Panc1 (cell line): Measurements from ENCODE around the gene IRF2. TPM values are rescaled to one million over a fixed set of nuclear protein-coding genes. Genes with fewer than 3 reads are reported as not detected.

ENCODE experiments used
- ATAC-seq: fragments of 200-7000 bp; cut with Tn5 transposase; 2 replicates; pipeline ENCODE4 v1.9.1; 2020; ENCODE audit warnings: mild to moderate bottlenecking, moderate library complexity
- BruUV-seq: library from RNA; stranded (reverse); fragments of 400-500 nt; replicated peaks from 2 replicates; lab custom pipeline; 2021; lab: Mats Ljungman, UMichigan
- CTCF ChIA-PET: fragments of 300-600 bp; sonication (Branson Sonifier 250); formaldehyde crosslinking; loops from one replicate; lab custom pipeline; 2022; ENCODE audit warnings: antibody characterized with exemption; lab: Charles Lee
- POLR2A ChIA-PET: fragments of 300-600 bp; sonication (Branson Sonifier 250); formaldehyde crosslinking; loops from one replicate; lab custom pipeline; 2022; ENCODE audit warnings: antibody characterized with exemption; lab: Charles Lee
- DNase-seq: peaks from one replicate; pipeline ENCODE4 v3.0.0-alpha.2; 2010; ENCODE audit warnings: low read depth, low spot score
- H3K27ac ChIP-seq: 2 replicates; pipeline ENCODE4 v1.5.1; 2011; ENCODE audit warnings: mild to moderate bottlenecking, low read length, inconsistent platforms
- H3K27me3 ChIP-seq: fragments of 200-500 bp; sonication (Bioruptor generic); 2 replicates; pipeline ENCODE4 v1.6.0; 2014; ENCODE audit warnings: low read length, inconsistent platforms; ENCODE audit not compliant: control insufficient read depth, insufficient read depth
- H3K36me3 ChIP-seq: fragments of 200-500 bp; sonication (Bioruptor generic); 2 replicates; pipeline ENCODE4 v1.5.1; 2014; ENCODE audit warnings: inconsistent platforms, mild to moderate bottlenecking, low read length, moderate library complexity; ENCODE audit not compliant: control insufficient read depth, insufficient read depth
- H3K4me1 ChIP-seq: 2 replicates; pipeline ENCODE4 v1.5.1; 2011; ENCODE audit warnings: inconsistent platforms, mild to moderate bottlenecking, low read length, moderate library complexity; ENCODE audit not compliant: control insufficient read depth, insufficient read depth
- H3K4me3 ChIP-seq, 2 experiments: 2 replicates each; pipeline ENCODE4 v1.5.1; 2011 to 2012; ENCODE audit warnings: low read depth in 2 of 2, low read length in 2 of 2, mild to moderate bottlenecking in 2 of 2, inconsistent platforms in 1 of 2, moderate library complexity in 1 of 2
- H3K9me3 ChIP-seq: fragments of 200-500 bp; sonication (Bioruptor generic); 2 replicates; pipeline ENCODE4 v1.5.1; 2014; ENCODE audit warnings: low read depth, mild to moderate bottlenecking, inconsistent platforms, low read length, moderate library complexity; ENCODE audit not compliant: control insufficient read depth, insufficient read depth
- POLR2AphosphoS5 ChIP-seq: IDR thresholded peaks from 2 replicates; pipeline ENCODE4 v1.6.1; 2012; ENCODE audit warnings: mild to moderate bottlenecking, low read depth, low read length, moderate library complexity
- SIN3A ChIP-seq: IDR thresholded peaks from 2 replicates; pipeline ENCODE4 v1.6.1; 2012; ENCODE audit warnings: low read depth, mild to moderate bottlenecking, low read length, moderate library complexity, borderline replicate concordance; ENCODE audit not compliant: insufficient read depth
- TCF7L2 ChIP-seq: IDR thresholded peaks from 2 replicates; pipeline ENCODE4 v1.6.1; 2011; ENCODE audit warnings: mild to moderate bottlenecking, low read depth, low read length, inconsistent platforms
- in situ Hi-C: cut with HindIII; loops from 2 replicates; pipeline ENCODE4 v1.10.0; 2016; ENCODE audit warnings: low sequenced_read_pairs, low pct_unique_long_range_greater_than_20kb
- intact Hi-C: fragments of 100-400 bp; cut with micrococcal nuclease; formaldehyde crosslinking; loops from one replicate; pipeline ENCODE4 v1.10.0; 2022; ENCODE audit not compliant: unreplicated experiment
- total RNA-seq: library from RNA; stranded (reverse); gene quantifications from one replicate; pipeline ENCODE4 v1.2.1, GENCODE V29; 2021; ENCODE audit not compliant: unreplicated experiment
- TF ChIP-seq, protein P1 (sequence below): fragments of 450-650 bp; IDR thresholded peaks from 2 replicates; pipeline ENCODE4 v1.5.1; 2017; ENCODE audit warnings: mild to moderate bottlenecking
- TF ChIP-seq, protein P2 (sequence below), 2 experiments: IDR thresholded peaks; 2 replicates each; pipeline ENCODE4 v1.6.1; 2011 to 2012; ENCODE audit warnings: low read depth in 2 of 2, control low read depth in 1 of 2, low read length in 1 of 2, mild to moderate bottlenecking in 1 of 2, moderate library complexity in 1 of 2; ENCODE audit not compliant: insufficient read depth in 1 of 2

IRF2 gene
- total RNA-seq, 1 experiment from 2014 or later, result 16.2 TPM

DNA sequence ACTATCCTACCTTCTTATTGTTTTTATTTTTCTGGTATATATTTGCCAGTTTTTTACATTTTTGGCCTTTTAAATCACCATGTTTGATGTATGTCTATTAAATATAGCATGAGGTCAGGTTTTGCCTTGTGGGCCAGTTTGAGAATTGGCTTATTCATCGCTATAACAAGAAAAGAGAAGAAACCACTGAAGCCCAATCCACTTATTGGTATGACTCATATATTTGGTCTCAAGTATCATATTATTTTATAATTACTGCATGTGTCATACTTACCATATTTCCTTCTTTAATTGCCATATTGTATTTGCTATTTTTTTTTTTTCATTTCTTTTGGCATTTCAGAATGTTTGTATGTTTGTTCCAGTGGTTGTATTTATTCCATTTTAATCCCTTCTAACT, 99.3 kb downstream of the IRF2 start:
- Histone ChIP-seq H3K4me1 (no peaks in the 10 kb centered on the region), H3K27ac (no peak overlapping the region), H3K4me3 (no peak overlapping the region), H3K9me3 (no peaks in the 10 kb centered on the region), H3K36me3 (no peaks in the 10 kb centered on the region), H3K27me3 (no peaks in the 10 kb centered on the region)
- TF ChIP-seq SIN3A, result no peak
- TF ChIP-seq, protein P1, sequence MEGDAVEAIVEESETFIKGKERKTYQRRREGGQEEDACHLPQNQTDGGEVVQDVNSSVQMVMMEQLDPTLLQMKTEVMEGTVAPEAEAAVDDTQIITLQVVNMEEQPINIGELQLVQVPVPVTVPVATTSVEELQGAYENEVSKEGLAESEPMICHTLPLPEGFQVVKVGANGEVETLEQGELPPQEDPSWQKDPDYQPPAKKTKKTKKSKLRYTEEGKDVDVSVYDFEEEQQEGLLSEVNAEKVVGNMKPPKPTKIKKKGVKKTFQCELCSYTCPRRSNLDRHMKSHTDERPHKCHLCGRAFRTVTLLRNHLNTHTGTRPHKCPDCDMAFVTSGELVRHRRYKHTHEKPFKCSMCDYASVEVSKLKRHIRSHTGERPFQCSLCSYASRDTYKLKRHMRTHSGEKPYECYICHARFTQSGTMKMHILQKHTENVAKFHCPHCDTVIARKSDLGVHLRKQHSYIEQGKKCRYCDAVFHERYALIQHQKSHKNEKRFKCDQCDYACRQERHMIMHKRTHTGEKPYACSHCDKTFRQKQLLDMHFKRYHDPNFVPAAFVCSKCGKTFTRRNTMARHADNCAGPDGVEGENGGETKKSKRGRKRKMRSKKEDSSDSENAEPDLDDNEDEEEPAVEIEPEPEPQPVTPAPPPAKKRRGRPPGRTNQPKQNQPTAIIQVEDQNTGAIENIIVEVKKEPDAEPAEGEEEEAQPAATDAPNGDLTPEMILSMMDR, result no peak
- no peak for TF ChIP-seq POLR2AphosphoS5
- TF ChIP-seq, protein P2, sequence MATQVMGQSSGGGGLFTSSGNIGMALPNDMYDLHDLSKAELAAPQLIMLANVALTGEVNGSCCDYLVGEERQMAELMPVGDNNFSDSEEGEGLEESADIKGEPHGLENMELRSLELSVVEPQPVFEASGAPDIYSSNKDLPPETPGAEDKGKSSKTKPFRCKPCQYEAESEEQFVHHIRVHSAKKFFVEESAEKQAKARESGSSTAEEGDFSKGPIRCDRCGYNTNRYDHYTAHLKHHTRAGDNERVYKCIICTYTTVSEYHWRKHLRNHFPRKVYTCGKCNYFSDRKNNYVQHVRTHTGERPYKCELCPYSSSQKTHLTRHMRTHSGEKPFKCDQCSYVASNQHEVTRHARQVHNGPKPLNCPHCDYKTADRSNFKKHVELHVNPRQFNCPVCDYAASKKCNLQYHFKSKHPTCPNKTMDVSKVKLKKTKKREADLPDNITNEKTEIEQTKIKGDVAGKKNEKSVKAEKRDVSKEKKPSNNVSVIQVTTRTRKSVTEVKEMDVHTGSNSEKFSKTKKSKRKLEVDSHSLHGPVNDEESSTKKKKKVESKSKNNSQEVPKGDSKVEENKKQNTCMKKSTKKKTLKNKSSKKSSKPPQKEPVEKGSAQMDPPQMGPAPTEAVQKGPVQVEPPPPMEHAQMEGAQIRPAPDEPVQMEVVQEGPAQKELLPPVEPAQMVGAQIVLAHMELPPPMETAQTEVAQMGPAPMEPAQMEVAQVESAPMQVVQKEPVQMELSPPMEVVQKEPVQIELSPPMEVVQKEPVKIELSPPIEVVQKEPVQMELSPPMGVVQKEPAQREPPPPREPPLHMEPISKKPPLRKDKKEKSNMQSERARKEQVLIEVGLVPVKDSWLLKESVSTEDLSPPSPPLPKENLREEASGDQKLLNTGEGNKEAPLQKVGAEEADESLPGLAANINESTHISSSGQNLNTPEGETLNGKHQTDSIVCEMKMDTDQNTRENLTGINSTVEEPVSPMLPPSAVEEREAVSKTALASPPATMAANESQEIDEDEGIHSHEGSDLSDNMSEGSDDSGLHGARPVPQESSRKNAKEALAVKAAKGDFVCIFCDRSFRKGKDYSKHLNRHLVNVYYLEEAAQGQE (IDR thresholded peaks at IDR 0.05; ENCODE audit: insufficient read depth in 1 of 2, low read depth in 2 of 2, low read length in 1 of 2), result no peak
- intact Hi-C loops (no loop called here), in situ Hi-C loops (no loop called here)
- DNase-seq, result no peak
- ATAC-seq, result no peak
- BruUV-seq, result no TSS peak
- POLR2A ChIA-PET, result no interaction called here
- CTCF ChIA-PET, result no interaction called here

DNA sequence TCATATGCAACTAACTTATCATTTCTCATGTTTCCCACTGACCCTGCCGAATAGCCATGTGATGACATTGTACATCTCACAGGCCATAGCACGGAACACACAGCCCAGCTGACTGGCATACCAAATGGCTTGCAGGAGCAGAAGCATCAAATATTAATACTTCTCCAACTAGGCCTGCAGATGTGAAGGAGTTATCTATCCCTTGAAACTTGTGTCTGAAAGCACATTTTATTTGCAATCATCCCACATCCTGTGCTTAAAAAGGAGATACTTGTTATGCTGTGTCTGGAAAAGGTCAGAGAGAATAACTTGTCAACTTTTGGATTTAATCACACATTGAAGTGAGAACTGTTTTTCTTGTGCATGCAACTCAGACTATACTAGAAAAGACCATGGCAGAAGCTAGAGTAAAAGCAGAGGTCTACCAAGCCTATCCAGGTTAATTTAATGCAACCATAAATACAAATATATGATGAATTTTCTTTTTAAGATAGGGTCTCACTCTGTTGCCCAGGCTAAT, 100.4 kb downstream of the IRF2 start:
- DNase-seq (no peak), ATAC-seq (no peak)
- TF ChIP-seq TCF7L2 (no peak), SIN3A (no peak), POLR2AphosphoS5 (no peak)
- TF ChIP-seq, protein P1, result no peak
- TF ChIP-seq, protein P2 (IDR thresholded peaks at IDR 0.05; ENCODE audit: insufficient read depth in 1 of 2, low read depth in 2 of 2, low read length in 1 of 2), result no peak
- in situ Hi-C loops, result no loop called here
- no TSS peak for BruUV-seq
- no peaks in the 10 kb centered on the region for H3K9me3 ChIP-seq
- POLR2A ChIA-PET, result no interaction called here
- intact Hi-C loops, result no loop called here
- no peak overlapping the region for H3K27ac ChIP-seq
- H3K4me3 ChIP-seq, result no peak overlapping the region
- no peaks in the 10 kb centered on the region for H3K4me1 ChIP-seq
- no peaks in the 10 kb centered on the region for H3K27me3 ChIP-seq
- no peaks in the 10 kb centered on the region for H3K36me3 ChIP-seq
- CTCF ChIA-PET, result no interaction called here
